IMR-90 (cell line): ENCODE results near the gene TAF1A.

Experiments used
- CEBPB ChIP-seq: IDR thresholded peaks from 2 replicates; pipeline ENCODE4 v1.6.1; 2012; ENCODE audit warnings: low read depth, low read length, improper control_type of control experiment
- CTCF ChIP-seq: conservative IDR thresholded peaks from 2 replicates; pipeline ENCODE4 v1.5.1; 2012; ENCODE audit warnings: mild to moderate bottlenecking, low read depth, low read length, improper control_type of control experiment
- FOS ChIP-seq: fragments of 150-350 bp; IDR thresholded peaks from 2 replicates; pipeline ENCODE4 v1.6.1; 2016; ENCODE audit warnings: low read depth, low read length
- MXI1 ChIP-seq: IDR thresholded peaks from 2 replicates; pipeline ENCODE4 v1.6.1; 2012; ENCODE audit warnings: low read depth, mild to moderate bottlenecking, low read length, moderate library complexity, borderline replicate concordance
- POLR2A ChIP-seq: IDR thresholded peaks from 2 replicates; pipeline ENCODE4 v1.6.1; 2012; ENCODE audit warnings: mild to moderate bottlenecking, low read depth, low read length
- RFX5 ChIP-seq: IDR thresholded peaks from 2 replicates; pipeline ENCODE4 v1.8.0; 2012; ENCODE audit warnings: low read depth, mild to moderate bottlenecking, low read length, moderate library complexity
- SMC3 ChIP-seq: fragments of 150-350 bp; IDR thresholded peaks from 2 replicates; pipeline ENCODE4 v1.6.1; 2016; ENCODE audit warnings: low read depth, mild to moderate bottlenecking, antibody characterized with exemption, low read length, moderate library complexity

- TF ChIP-seq CTCF (no peak), POLR2A (peak; percentile 55; the same call in 1 of the 2 replicates), SMC3 (no peak), CEBPB (no peak), FOS (no peak), RFX5 (no peak), MXI1 (peak; percentile 64; the same call in 1 of the 2 replicates)
These were observed 28.5 kb upstream of the TAF1A start, which contains the start of gene MIA3 for GRCh38 chr1:222618001-222618879.
